Body of pancreas (tissue), 4 donors: Measurements from ENCODE around the gene USP17L20. TPM values are rescaled to one million over a fixed set of nuclear protein-coding genes. Genes with fewer than 3 reads are reported as not detected.
A peak's percentile ranks its signal among the peaks of the same experiment; 100 is the strongest.
"Not testable (repeated sequence)": the region's sequence is repeated elsewhere in the genome, so short reads cannot be mapped to it uniquely, and the experiment has no call there.

ENCODE experiments used
- ATAC-seq: fragments of 150-250 bp; one replicate; pipeline ENCODE4 v1.9.1; 2016
- DNase-seq, 4 donors: peaks; one replicate each; pipeline ENCODE4 v3.0.0-alpha.2; 2019
- H3K27ac ChIP-seq, 4 donors: fragments of 200-600 bp; sonication (generic); 1 replicate in 3 of 4; 2 replicates in 1 of 4; pipeline versions ENCODE4 v1.5.1 to v1.6.1; 2016 to 2019; ENCODE audit warnings: mild to moderate bottlenecking in 1 of 4, mixed read lengths in 1 of 4, moderate library complexity in 1 of 4
- H3K27me3 ChIP-seq, 2 donors: fragments of 200-600 bp; sonication (generic); one replicate each; pipeline ENCODE4 v1.6.0; 2016; ENCODE audit warnings: mild to moderate bottlenecking in 1 of 2
- H3K36me3 ChIP-seq, 2 donors: fragments of 200-600 bp; sonication (generic); replicated peaks in 1 of 2; 2 replicates each; pipeline ENCODE4 v1.5.1; 2016; ENCODE audit warnings: low read depth in 2 of 2; ENCODE audit not compliant: insufficient read depth in 1 of 2
- H3K4me1 ChIP-seq: fragments of 200-600 bp; sonication (generic); one replicate; pipeline ENCODE4 v1.6.0; 2016
- H3K4me3 ChIP-seq, 2 donors: fragments of 200-600 bp; sonication (generic); 1 replicate in 1 of 2; 2 replicates in 1 of 2; pipeline ENCODE4 v1.5.1; 2016 to 2019
- H3K9me3 ChIP-seq, 3 donors: fragments of 200-600 bp; sonication (generic); 1 replicate in 2 of 3; 2 replicates in 1 of 3; pipeline ENCODE4 v1.5.1; 2016
- WGBS, 2 donors: methylation state at CpG; one replicate each; pipeline ENCODE4 v1.1.5; 2017; 5-methylcytosine and 5-hydroxymethylcytosine counted together
- intact Hi-C: fragments of 100-400 bp; cut with DNase I; formaldehyde crosslinking; loops from one replicate; pipeline ENCODE4 v1.15.1; 2023
- total RNA-seq, 2 donors: library from RNA; depleted of rRNA; stranded (reverse); fragments of >200 nt; gene quantifications; one replicate each; pipeline ENCODE4 v1.1.0, GENCODE V29; 2016

Gene USP17L20
- total RNA-seq, 2 donors from 2014 or later = not detected

- DNase-seq, H3K36me3 ChIP-seq, H3K27ac ChIP-seq, intact Hi-C loops, H3K27me3 ChIP-seq, H3K4me1 ChIP-seq, H3K9me3 ChIP-seq, H3K4me3 ChIP-seq, ATAC-seq: not testable (repeated sequence)
- no CpG with 5 or more reads among the region's 13 CpGs for WGBS, 2 donors
These were observed 4.8 kb upstream of the USP17L20 start, which contains the start of gene USP17L19 for GRCh38 chr4:9253078-9253477. TSS of gene USP17L19 (plus strand) at chr4:9253378. CDS start at chr4:9253378, 0 bp downstream.

GRCh38 chr4:9262572-9262971 lies 4.6 kb downstream of the USP17L20 start, which contains the start of gene USP17L21:
TSS of gene USP17L21 (plus strand) at chr4:9262872. CDS start at chr4:9262872, 0 bp downstream.
- H3K27ac ChIP-seq, H3K27me3 ChIP-seq, H3K36me3 ChIP-seq, intact Hi-C loops, H3K9me3 ChIP-seq, DNase-seq, H3K4me1 ChIP-seq, H3K4me3 ChIP-seq, ATAC-seq: not testable (repeated sequence)
- no CpG with 5 or more reads among the region's 13 CpGs for WGBS, 2 donors

GRCh38 chr4:9267319-9267718 lies 9.4 kb downstream of the USP17L20 start, which contains the start of gene USP17L22:
TSS of gene USP17L22 (plus strand) at chr4:9267619. CDS start at chr4:9267619, 0 bp downstream.
- ATAC-seq, DNase-seq, intact Hi-C loops, H3K4me1 ChIP-seq, H3K36me3 ChIP-seq, H3K9me3 ChIP-seq, H3K27ac ChIP-seq, H3K27me3 ChIP-seq, H3K4me3 ChIP-seq: not testable (repeated sequence)
- WGBS, 2 donors = no CpG with 5 or more reads among the region's 15 CpGs

GRCh38 chr4:9271719-9272118 lies 13.8 kb downstream of the USP17L20 start:
- H3K4me3 ChIP-seq, H3K4me1 ChIP-seq, ATAC-seq, intact Hi-C loops, H3K27ac ChIP-seq, H3K9me3 ChIP-seq, H3K36me3 ChIP-seq, H3K27me3 ChIP-seq: not testable (repeated sequence)
- peak; percentile 26 to 48 (median 36) for DNase-seq
- 72 to 77% methylated on average over 8 of the region's 10 CpGs for WGBS, 2 donors

Other genes with a start within 250 kb of the USP17L20 start
- gene FAM90A26, start 87.7 kb upstream of the USP17L20 start, total RNA-seq = not detected
- not detected for gene USP17L10, start 47.5 kb upstream of the USP17L20 start, total RNA-seq
- not detected for gene USP17L11, start 42.7 kb upstream of the USP17L20 start, total RNA-seq
- not detected for gene USP17L12, start 38.0 kb upstream of the USP17L20 start, total RNA-seq
- gene USP17L13, start 33.2 kb upstream of the USP17L20 start, total RNA-seq = not detected
- not detected for gene USP17L15, start 23.7 kb upstream of the USP17L20 start, total RNA-seq
- not detected for gene USP17L17, start 14.2 kb upstream of the USP17L20 start, total RNA-seq
- gene USP17L18, start 9.5 kb upstream of the USP17L20 start, total RNA-seq = not detected
- gene USP17L19, start 4.7 kb upstream of the USP17L20 start, total RNA-seq = not detected
- not detected for gene USP17L21, start 4.7 kb downstream of the USP17L20 start, total RNA-seq
- gene USP17L22, start 9.5 kb downstream of the USP17L20 start, total RNA-seq = not detected
- gene USP17L24, start 67.0 kb downstream of the USP17L20 start, total RNA-seq = not detected
- not detected for gene USP17L25, start 71.8 kb downstream of the USP17L20 start, total RNA-seq
- gene USP17L26, start 76.5 kb downstream of the USP17L20 start, total RNA-seq = not detected
- not detected for gene USP17L5, start 81.3 kb downstream of the USP17L20 start, total RNA-seq
- gene USP17L27, start 86.0 kb downstream of the USP17L20 start, total RNA-seq = not detected
- gene USP17L28, start 90.8 kb downstream of the USP17L20 start, total RNA-seq = not detected
- gene USP17L29, start 95.5 kb downstream of the USP17L20 start, total RNA-seq = not detected
- gene USP17L30, start 105.0 kb downstream of the USP17L20 start, total RNA-seq = not detected
- gene DEFB131A, start 186.3 kb downstream of the USP17L20 start, total RNA-seq = not detected